Measurements from ENCODE around the gene ELMO2.

- no peak for TF ChIP-seq POLR2A (IDR thresholded peaks at IDR 0.05; ENCODE audit: low read depth, low read length)
- no peak for TF ChIP-seq POLR2AphosphoS5 (IDR thresholded peaks at IDR 0.05; ENCODE audit: low read depth, low read length)
Measured at GRCh38 chr20:46334303-46334904, 72.0 kb downstream of the ELMO2 start.
